Osteoblast (primary cell): ENCODE measurements around the gene GTPBP10. TPM values are rescaled to one million over a fixed set of nuclear protein-coding genes. Genes with fewer than 3 reads are reported as not detected.
"Not testable (repeated sequence)": the region's sequence is repeated elsewhere in the genome, so short reads cannot be mapped to it uniquely, and the experiment has no call there.

Experiments used
- DNase-seq: peaks from one replicate; pipeline ENCODE4 v3.0.0; 2011; ENCODE audit warnings: low spot score, mixed read lengths; ENCODE audit not compliant: insufficient read length; ENCODE audit errors: missing footprints
- H2AFZ ChIP-seq: 2 replicates; pipeline ENCODE4 v1.6.0; 2011; ENCODE audit warnings: mild to moderate bottlenecking, low read length
- H3K27ac ChIP-seq: 2 replicates; pipeline ENCODE4 v1.5.1; 2011; ENCODE audit warnings: mild to moderate bottlenecking, low read depth, low read length, moderate library complexity
- H3K27me3 ChIP-seq: 2 replicates; pipeline ENCODE4 v1.6.0; 2012; ENCODE audit warnings: mild to moderate bottlenecking, control low read depth, inconsistent platforms, low read length, moderate library complexity; ENCODE audit not compliant: insufficient read depth
- H3K36me3 ChIP-seq: 2 replicates; pipeline ENCODE4 v1.5.1; 2011; ENCODE audit warnings: mild to moderate bottlenecking, low read length, control low read depth, moderate library complexity; ENCODE audit not compliant: insufficient read depth
- H3K4me1 ChIP-seq: 2 replicates; pipeline ENCODE4 v1.5.1; 2011; ENCODE audit warnings: mild to moderate bottlenecking, low read length, control low read depth, moderate library complexity; ENCODE audit not compliant: insufficient read depth
- H3K4me2 ChIP-seq: 2 replicates; pipeline ENCODE4 v1.6.0; 2011; ENCODE audit warnings: mild to moderate bottlenecking, low read length; ENCODE audit not compliant: insufficient read depth
- H3K4me3 ChIP-seq: fragments of 200-600 bp; sonication (generic); 3 replicates; pipeline ENCODE4 v1.5.1; 2012; ENCODE audit warnings: mild to moderate bottlenecking, low read length, inconsistent platforms; ENCODE audit not compliant: insufficient read depth
- H3K79me2 ChIP-seq: 2 replicates; pipeline ENCODE4 v1.6.0; 2012; ENCODE audit warnings: mild to moderate bottlenecking, low read length, control low read depth, inconsistent platforms; ENCODE audit not compliant: insufficient read depth
- H3K9me3 ChIP-seq: 2 replicates; pipeline ENCODE4 v1.5.1; 2011; ENCODE audit warnings: low read depth, low read length, control low read depth
- H4K20me1 ChIP-seq: 2 replicates; pipeline ENCODE4 v1.6.0; 2012; ENCODE audit warnings: mild to moderate bottlenecking, low read length, control low read depth; ENCODE audit not compliant: insufficient read depth
- CTCF ChIP-seq: IDR thresholded peaks from 2 replicates; pipeline ENCODE4 v1.5.1; 2011; ENCODE audit warnings: mild to moderate bottlenecking, low read depth, low read length, moderate library complexity; ENCODE audit errors: extremely low read depth
- total RNA-seq: library from RNA; depleted of rRNA; stranded (reverse); fragments of >200 nt; gene quantifications from 2 replicates; pipeline ENCODE4 v1.2.3, GENCODE V29; 2012

GTPBP10 gene
- total RNA-seq, 1 donor: 21.0 TPM

GRCh38 chr7:90334193-90334843, 12.2 kb upstream of the GTPBP10 start:
- Histone ChIP-seq H4K20me1 (no peaks in the 10 kb centered on the region), H3K36me3 (no peaks in the 10 kb centered on the region), H3K4me3 (no peak overlapping the region), H3K27me3 (peaks cover 3% of the 10 kb centered on the region), H3K4me2 (no peak overlapping the region), H3K27ac (no peak overlapping the region), H2AFZ (no peak overlapping the region), H3K4me1 (no peaks in the 10 kb centered on the region), H3K9me3 (no peaks in the 10 kb centered on the region), H3K79me2 (no peaks in the 10 kb centered on the region)
- no peak for DNase-seq
- TF ChIP-seq CTCF: no peak

GRCh38 chr7:90334926-90335325, 11.6 kb upstream of the GTPBP10 start:
- not testable (repeated sequence) for H3K27ac ChIP-seq, H4K20me1 ChIP-seq, H2AFZ ChIP-seq, DNase-seq, H3K4me3 ChIP-seq, H3K4me1 ChIP-seq, H3K79me2 ChIP-seq, H3K4me2 ChIP-seq, H3K9me3 ChIP-seq, H3K36me3 ChIP-seq, H3K27me3 ChIP-seq

GRCh38 chr7:90337106-90337505, 9.4 kb upstream of the GTPBP10 start:
- Histone ChIP-seq H2AFZ (no peak overlapping the region), H3K4me2 (no peak overlapping the region), H3K4me1 (no peaks in the 10 kb centered on the region), H3K4me3 (no peak overlapping the region), H3K27ac (no peak overlapping the region), H3K9me3 (no peaks in the 10 kb centered on the region), H3K79me2 (no peaks in the 10 kb centered on the region), H3K27me3 (peaks cover 3% of the 10 kb centered on the region), H4K20me1 (no peaks in the 10 kb centered on the region), H3K36me3 (no peaks in the 10 kb centered on the region)
- no peak for TF ChIP-seq CTCF
- DNase-seq: no peak

- Histone ChIP-seq H3K79me2 (peaks cover 35% of the 10 kb centered on the region), H3K27me3 (no peaks in the 10 kb centered on the region), H3K9me3 (no peaks in the 10 kb centered on the region), H3K4me3 (peak overlapping the region; percentile 91), H3K27ac (peak overlapping the region; percentile 96), H4K20me1 (no peaks in the 10 kb centered on the region), H3K4me1 (peaks cover 9% of the 10 kb centered on the region), H3K36me3 (no peaks in the 10 kb centered on the region), H3K4me2 (peak overlapping the region; percentile 99), H2AFZ (peak overlapping the region; percentile 100)
- no peak for DNase-seq
- TF ChIP-seq CTCF: no peak
Observed at GRCh38 chr7:90345016-90345415, 1.5 kb upstream of the GTPBP10 start.
